Stomach (tissue), 9 donors: ENCODE data around the gene EEF2K. TPM values are rescaled to one million over a fixed set of nuclear protein-coding genes. Genes with fewer than 3 reads are reported as not detected.

Experiments
- DNase-seq, 2 donors: peaks; one replicate each; pipeline versions ENCODE4 v3.0.0 to v3.0.0-alpha.2; 2013 to 2019
- H3K27ac ChIP-seq, 5 donors: fragments of 200-600 bp in 4 of 5; sonication (generic) in 4 of 5; one replicate each; pipeline ENCODE4 v1.5.1; 2013 to 2019; ENCODE audit warnings: mild to moderate bottlenecking in 1 of 5, moderate library complexity in 1 of 5
- H3K27me3 ChIP-seq, 3 donors: fragments of 200-600 bp; sonication (generic); one replicate each; pipeline ENCODE4 v1.5.1; 2017 to 2019; ENCODE audit warnings: mixed run types in 1 of 3
- H3K36me3 ChIP-seq, 4 donors: fragments of 200-600 bp; sonication (generic); 1 replicate in 3 of 4; 2 replicates in 1 of 4; pipeline ENCODE4 v1.5.1; 2016 to 2019
- H3K4me1 ChIP-seq, 4 donors: fragments of 200-600 bp; sonication (generic); one replicate each; pipeline ENCODE4 v1.5.1; 2016 to 2019
- H3K4me3 ChIP-seq, 4 donors: fragments of 200-600 bp; sonication (generic) in 3 of 4; one replicate each; pipeline ENCODE4 v1.5.1; 2016 to 2019; ENCODE audit warnings: mild to moderate bottlenecking in 1 of 4
- H3K9me3 ChIP-seq, 4 donors: fragments of 200-600 bp; sonication (generic); one replicate each; pipeline ENCODE4 v1.5.1; 2016 to 2019
- CTCF ChIP-seq, 7 experiments: fragments of 450-650 bp in 4 of 7; fragments of 200-600 bp in 3 of 7; sonication (generic) in 3 of 7; IDR thresholded peaks; one replicate each; pipeline ENCODE4 v1.5.1; 2016 to 2019; ENCODE audit warnings: antibody characterized with exemption in 7 of 7, control low read depth in 2 of 7, mild to moderate bottlenecking in 1 of 7
- EP300 ChIP-seq: sonication (generic); formaldehyde crosslinking; IDR thresholded peaks from one replicate; pipeline ENCODE4 v1.6.1; 2017; ENCODE audit warnings: antibody characterized with exemption
- POLR2A ChIP-seq, 4 donors: fragments of 450-650 bp; IDR thresholded peaks; one replicate each; pipeline ENCODE4 v1.6.1; 2016; ENCODE audit warnings: antibody characterized with exemption in 4 of 4, control low read depth in 2 of 4, mild to moderate bottlenecking in 1 of 4, moderate library complexity in 1 of 4
- POLR2AphosphoS5 ChIP-seq, 3 donors: sonication (generic); formaldehyde crosslinking; IDR thresholded peaks; one replicate each; pipeline ENCODE4 v1.6.1; 2016; ENCODE audit warnings: antibody characterized with exemption in 3 of 3
- WGBS, 5 donors: extraction: QIAGEN DNeasy Blood & Tissue Kit in 3 of 5; methylation state at CpG; one replicate each; pipeline versions ENCODE4 v1.1.5 to v1.1.7; 2013 to 2018; 5-methylcytosine and 5-hydroxymethylcytosine counted together
- intact Hi-C: fragments of 100-400 bp; cut with DNase I; formaldehyde crosslinking; loops from one replicate; pipeline ENCODE4 v1.15.1; 2023; ENCODE audit warnings: low total_unique reads
- polyA plus RNA-seq, 3 donors: library from polyadenylated mRNA; stranded (reverse); fragments of 200-250 nt; gene quantifications; one replicate each; pipeline ENCODE4 v1.2.3, GENCODE V29; 2013
- total RNA-seq, 5 donors: library from RNA; depleted of rRNA; stranded (reverse); fragments of >200 nt; gene quantifications; one replicate each; pipeline versions ENCODE4 v1.1.0 to v1.2.3, GENCODE V29; 2014 to 2016
- donor health status: healthy with polysubstance abuse.
- donor health status: Bipolar disorder and iron deficiency.
- donor health status: healthy.

The EEF2K gene
- total and polyA plus RNA-seq, 8 donors = 3.4 to 170 (median 27.1) TPM

GRCh38 chr16:22304411-22304810 lies 98.3 kb downstream of the EEF2K start:
- WGBS, 5 donors = 92 to 97% (median 93%) methylated on average over 4 of the region's 4 CpGs
- Histone ChIP-seq H3K27ac (no peak overlapping the region), H3K27me3 (no peaks in the 10 kb centered on the region), H3K4me1 (peaks cover 11 to 20% (median 15%) of the 10 kb centered on the region in 4 donors), H3K4me3 (no peak overlapping the region), H3K36me3 (peaks cover 70 to 80% (median 77%) of the 10 kb centered on the region in 4 donors), H3K9me3 (no peaks in the 10 kb centered on the region)
- intact Hi-C loops = no loop called here
- TF ChIP-seq CTCF (IDR thresholded peaks at IDR 0.05) (no peak), POLR2A (IDR thresholded peaks at IDR 0.05) (no peak), POLR2AphosphoS5 (IDR thresholded peaks at IDR 0.05) (no peak), EP300 (no peak)
- no peak for DNase-seq

DNA sequence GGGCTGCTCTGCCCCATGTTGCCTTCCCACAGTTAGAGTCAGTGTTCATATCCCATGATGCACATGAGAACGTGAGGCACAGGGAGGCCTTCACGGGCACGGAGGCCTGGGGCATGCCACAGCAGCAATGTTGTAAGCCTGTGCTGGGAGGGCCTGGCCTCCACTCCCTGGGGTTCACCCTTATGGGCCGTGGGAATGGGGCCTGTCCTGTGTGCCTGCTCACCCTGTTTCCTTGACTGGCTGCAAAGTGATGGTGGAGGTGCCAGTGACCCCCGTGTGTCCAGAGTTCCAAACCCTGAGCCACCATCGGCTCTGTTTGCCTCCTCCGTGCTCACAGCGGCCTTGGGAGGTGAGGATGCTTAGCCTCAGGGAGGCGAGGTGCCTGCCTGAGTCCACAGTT lies 100.7 kb downstream of the EEF2K start:
- Histone ChIP-seq H3K4me3 (no peak overlapping the region), H3K27me3 (no peaks in the 10 kb centered on the region), H3K27ac (no peak overlapping the region), H3K4me1 (no peaks in the 10 kb centered on the region), H3K36me3 (peaks cover 85 to 100% (median 97%) of the 10 kb centered on the region in 4 donors), H3K9me3 (no peaks in the 10 kb centered on the region)
- 92 to 95% (median 93%) methylated on average over 6 to 9 of the region's 9 CpGs for WGBS, 5 donors
- intact Hi-C loops = no loop called here
- TF ChIP-seq POLR2A (IDR thresholded peaks at IDR 0.05) (no peak), EP300 (no peak), POLR2AphosphoS5 (IDR thresholded peaks at IDR 0.05) (no peak), CTCF (IDR thresholded peaks at IDR 0.05) (no peak)
- no peak for DNase-seq

GRCh38 chr16:22307838-22308237 lies 101.8 kb downstream of the EEF2K start:
- no peak for TF ChIP-seq POLR2A (IDR thresholded peaks at IDR 0.05)
- TF ChIP-seq POLR2AphosphoS5 (IDR thresholded peaks at IDR 0.05) = no peak
- no peak for TF ChIP-seq EP300
- TF ChIP-seq CTCF (IDR thresholded peaks at IDR 0.05) = no peak
- intact Hi-C loops = no loop called here
- WGBS, 5 donors = 90 to 94% (median 93%) methylated on average over 10 of the region's 10 CpGs

DNA sequence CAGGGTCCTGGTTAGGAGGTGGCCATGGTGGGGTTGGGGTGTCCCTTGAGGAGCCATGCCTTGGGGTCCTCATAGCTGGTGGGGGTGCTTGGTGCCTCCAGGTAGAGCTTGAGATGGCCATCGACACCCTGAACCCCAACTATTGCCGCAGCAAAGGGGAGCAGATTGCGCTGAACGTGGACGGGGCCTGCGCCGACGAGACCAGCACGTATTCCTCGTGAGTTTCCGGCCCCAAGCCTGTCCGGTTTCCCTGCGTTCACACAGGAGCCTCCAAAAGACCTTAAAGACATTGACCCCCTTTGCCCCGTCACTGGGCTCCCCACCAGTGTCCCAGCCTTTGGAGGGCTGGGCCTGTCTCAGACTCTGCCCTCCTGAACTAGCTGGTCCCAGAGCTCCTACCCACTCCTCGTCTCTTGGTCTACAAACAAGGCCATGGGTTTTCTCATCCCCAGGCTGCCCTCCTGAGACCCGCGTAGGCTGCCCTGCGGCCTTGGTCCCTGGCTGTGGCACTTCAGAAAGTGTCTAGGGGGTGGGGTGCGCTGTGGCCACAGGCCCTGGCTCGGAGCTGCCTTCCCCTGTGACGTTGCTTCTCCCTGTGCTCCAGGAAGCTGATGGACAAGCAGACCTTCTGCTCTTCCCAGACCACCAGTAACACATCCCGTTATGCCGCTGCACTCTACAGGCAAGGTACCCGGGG lies 102.9 kb downstream of the EEF2K start:
- Histone ChIP-seq H3K27me3 (no peaks in the 10 kb centered on the region), H3K27ac (no peak overlapping the region), H3K4me3 (no peak overlapping the region), H3K4me1 (no peaks in the 10 kb centered on the region), H3K36me3 (peaks cover 90 to 100% (median 100%) of the 10 kb centered on the region in 4 donors), H3K9me3 (no peaks in the 10 kb centered on the region)
- 96 to 98% (median 97%) methylated on average over 23 to 24 of the region's 24 CpGs for WGBS, 5 donors
- DNase-seq = no peak
- TF ChIP-seq EP300 (no peak), POLR2A (IDR thresholded peaks at IDR 0.05) (no peak), POLR2AphosphoS5 (IDR thresholded peaks at IDR 0.05) (no peak), CTCF (IDR thresholded peaks at IDR 0.05) (no peak)
- intact Hi-C loops = no loop called here

More at GRCh38 chr16:22307838-22308237, 101.8 kb downstream of the EEF2K start:
- DNase-seq = no peak
- Histone ChIP-seq H3K27ac (no peak overlapping the region), H3K4me3 (no peak overlapping the region), H3K4me1 (no peaks in the 10 kb centered on the region), H3K9me3 (no peaks in the 10 kb centered on the region), H3K36me3 (peaks cover 88 to 100% (median 97%) of the 10 kb centered on the region in 4 donors), H3K27me3 (no peaks in the 10 kb centered on the region)
